ENCODE data around the gene SF3B2. TPM values are rescaled to one million over a fixed set of nuclear protein-coding genes. Genes with fewer than 3 reads are reported as not detected.

Gene SF3B2
- total and polyA plus RNA-seq, 8 donors, result 122 to 233 (median 211) TPM

DNA sequence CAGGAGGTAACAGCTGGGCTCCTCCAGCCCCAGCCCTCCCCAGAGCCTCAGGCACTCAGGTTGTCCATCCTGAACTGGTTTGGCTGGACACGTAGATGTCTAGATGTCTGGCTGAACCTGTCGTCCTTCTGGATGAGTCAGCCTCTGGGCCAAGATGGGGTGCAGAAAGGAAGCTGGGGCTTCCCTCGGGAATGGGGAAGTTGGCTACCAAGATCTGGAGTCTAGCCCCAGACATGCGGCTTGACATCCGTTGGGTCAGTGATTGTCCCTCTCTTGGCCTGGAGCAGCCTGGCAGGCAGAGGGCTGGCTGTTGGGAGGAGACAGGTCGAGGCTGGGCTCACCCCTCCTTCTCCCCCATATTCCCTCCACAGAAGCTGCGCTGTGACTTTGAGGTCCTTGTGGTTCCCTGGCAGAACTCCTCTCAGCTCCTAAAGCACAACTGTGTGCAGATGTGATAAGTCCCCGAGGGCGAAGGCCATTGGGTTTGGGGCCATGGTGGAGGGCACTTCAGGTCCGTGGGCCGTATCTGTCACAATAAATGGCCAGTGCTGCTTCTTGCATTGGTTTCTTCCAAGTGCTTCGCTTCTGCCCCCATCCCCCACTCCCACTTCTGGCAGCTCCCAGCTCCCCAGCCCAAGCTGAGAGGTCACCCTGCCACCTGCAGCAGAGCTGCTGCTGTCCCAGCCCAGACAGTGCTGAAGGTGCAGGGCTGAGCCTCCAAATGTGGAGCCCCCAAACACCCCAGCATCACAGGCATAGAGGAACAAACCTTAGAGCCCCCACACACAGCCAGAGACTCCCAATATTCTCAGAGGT lies 39.0 kb upstream of the SF3B2 start:
- Histone ChIP-seq H3K9me3 (no peaks in the 10 kb centered on the region), H3K27ac (peak overlapping the region in 1 of 2 donors; percentile 28), H3K27me3 (peaks cover 10 to 40% of the 10 kb centered on the region in 2 donors), H3K4me1 (peaks cover 0 to 18% of the 10 kb centered on the region in 2 donors), H3K4me3 (no peak overlapping the region), H3K36me3 (no peaks in the 10 kb centered on the region)
- ATAC-seq, result peak; percentile 6
- intact Hi-C loops (cut with DNase I), result no loop called here
- peak in 2 of 4 donors; percentile 56 to 69 for DNase-seq
- TF ChIP-seq, protein P1, sequence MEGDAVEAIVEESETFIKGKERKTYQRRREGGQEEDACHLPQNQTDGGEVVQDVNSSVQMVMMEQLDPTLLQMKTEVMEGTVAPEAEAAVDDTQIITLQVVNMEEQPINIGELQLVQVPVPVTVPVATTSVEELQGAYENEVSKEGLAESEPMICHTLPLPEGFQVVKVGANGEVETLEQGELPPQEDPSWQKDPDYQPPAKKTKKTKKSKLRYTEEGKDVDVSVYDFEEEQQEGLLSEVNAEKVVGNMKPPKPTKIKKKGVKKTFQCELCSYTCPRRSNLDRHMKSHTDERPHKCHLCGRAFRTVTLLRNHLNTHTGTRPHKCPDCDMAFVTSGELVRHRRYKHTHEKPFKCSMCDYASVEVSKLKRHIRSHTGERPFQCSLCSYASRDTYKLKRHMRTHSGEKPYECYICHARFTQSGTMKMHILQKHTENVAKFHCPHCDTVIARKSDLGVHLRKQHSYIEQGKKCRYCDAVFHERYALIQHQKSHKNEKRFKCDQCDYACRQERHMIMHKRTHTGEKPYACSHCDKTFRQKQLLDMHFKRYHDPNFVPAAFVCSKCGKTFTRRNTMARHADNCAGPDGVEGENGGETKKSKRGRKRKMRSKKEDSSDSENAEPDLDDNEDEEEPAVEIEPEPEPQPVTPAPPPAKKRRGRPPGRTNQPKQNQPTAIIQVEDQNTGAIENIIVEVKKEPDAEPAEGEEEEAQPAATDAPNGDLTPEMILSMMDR (IDR thresholded peaks at IDR 0.05), result no peak

DNA sequence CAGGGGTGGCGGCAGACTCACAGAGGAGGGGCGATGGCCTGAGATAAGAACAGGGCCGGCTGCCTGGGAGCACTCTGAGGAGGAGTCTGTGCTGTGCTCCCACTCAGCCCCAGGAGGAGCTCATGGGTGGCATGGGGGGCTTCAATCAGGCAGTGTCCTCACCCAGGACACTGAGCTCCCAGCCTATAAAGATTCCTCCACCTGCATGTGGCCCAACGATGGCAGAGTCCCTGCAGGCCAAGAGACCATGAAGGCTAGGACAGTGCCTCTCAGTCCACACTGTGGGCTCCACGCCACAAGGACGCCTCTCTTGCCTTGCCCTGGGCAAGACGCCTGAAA lies 38.4 kb upstream of the SF3B2 start:
- DNase-seq, result peak in 1 of 4 donors; percentile 39
- H3K36me3 ChIP-seq, result no peaks in the 10 kb centered on the region
- H3K27me3 ChIP-seq, result peaks cover 10 to 40% of the 10 kb centered on the region in 2 donors
- intact Hi-C loops (cut with DNase I), result no loop called here
- H3K4me3 ChIP-seq, result no peak overlapping the region
- TF ChIP-seq, protein P1 (IDR thresholded peaks at IDR 0.05), result no peak
- no peaks in the 10 kb centered on the region for H3K9me3 ChIP-seq
- H3K4me1 ChIP-seq, result peaks cover 0 to 18% of the 10 kb centered on the region in 2 donors
- no peak overlapping the region for H3K27ac ChIP-seq
- no peak for ATAC-seq

DNA sequence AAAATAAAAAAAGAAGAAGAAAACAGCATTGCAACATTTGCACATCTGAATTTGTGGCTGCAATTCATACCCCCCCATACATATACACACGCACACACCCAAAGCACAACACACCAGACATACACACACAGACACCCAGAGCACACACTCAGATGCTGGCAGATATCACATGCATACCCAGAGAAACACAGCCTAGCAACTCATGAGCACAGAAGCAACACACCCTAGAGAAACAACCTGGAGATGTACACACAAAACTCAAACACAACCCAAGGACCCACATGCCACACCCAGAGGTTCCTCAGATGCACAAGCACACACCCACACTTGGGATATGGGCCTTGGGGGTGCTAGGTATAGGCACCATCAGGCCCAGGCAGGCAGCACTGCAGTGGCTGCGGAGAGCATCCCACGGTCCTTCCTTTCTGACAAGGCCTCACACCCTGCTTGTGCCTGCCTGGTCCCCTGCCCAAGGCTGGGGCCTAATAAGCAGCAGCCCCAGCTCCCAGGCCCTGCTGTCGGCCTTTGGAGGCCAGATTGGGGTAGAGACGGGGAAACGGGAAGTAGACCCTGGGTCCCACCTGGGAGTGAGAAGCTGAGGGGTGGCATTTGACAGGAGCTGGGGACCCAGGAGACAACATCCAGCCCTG lies 37.2 kb upstream of the SF3B2 start:
- intact Hi-C loops (cut with DNase I), result no loop called here
- no peak overlapping the region for H3K4me3 ChIP-seq
- H3K27me3 ChIP-seq, result peaks cover 10 to 39% of the 10 kb centered on the region in 2 donors
- H3K9me3 ChIP-seq, result no peaks in the 10 kb centered on the region
- no peaks in the 10 kb centered on the region for H3K36me3 ChIP-seq
- H3K27ac ChIP-seq, result no peak overlapping the region
- H3K4me1 ChIP-seq, result peaks cover 0 to 18% of the 10 kb centered on the region in 2 donors
- peak in 1 of 4 donors; percentile 70 for DNase-seq
- TF ChIP-seq, protein P1 (IDR thresholded peaks at IDR 0.05), result no peak
- ATAC-seq, result no peak

DNA sequence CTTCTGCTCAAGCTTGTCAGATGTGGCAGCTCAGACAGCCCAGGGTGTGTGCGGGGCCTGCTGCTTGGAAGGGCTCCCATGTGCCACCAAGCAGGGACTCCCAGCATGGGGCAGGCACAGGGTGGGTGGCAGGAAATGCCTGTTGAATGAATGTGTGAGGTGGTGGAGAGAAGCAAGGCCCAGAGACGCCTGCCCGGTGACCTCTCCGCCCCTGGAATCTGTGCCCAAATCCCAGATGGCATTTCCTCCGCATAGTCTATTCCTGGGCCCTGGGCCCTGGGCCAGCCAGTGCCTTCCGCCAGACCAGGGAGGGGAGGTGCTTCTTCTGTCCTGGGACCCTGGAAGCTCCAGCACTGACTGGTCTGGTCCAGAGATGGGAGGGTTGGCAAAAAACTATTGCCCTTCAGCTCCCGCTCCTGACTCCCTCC lies 36.7 kb upstream of the SF3B2 start:
- Histone ChIP-seq H3K27me3 (peaks cover 10 to 35% of the 10 kb centered on the region in 2 donors), H3K27ac (no peak overlapping the region), H3K4me1 (peaks cover 0 to 21% of the 10 kb centered on the region in 2 donors), H3K36me3 (no peaks in the 10 kb centered on the region), H3K4me3 (no peak overlapping the region), H3K9me3 (no peaks in the 10 kb centered on the region)
- peak in 1 of 4 donors; percentile 54 for DNase-seq
- intact Hi-C loops (cut with DNase I), result no loop called here
- TF ChIP-seq, protein P1 (IDR thresholded peaks at IDR 0.05), result no peak
- ATAC-seq, result no peak

All from left lung (tissue), 10 donors.